Cardiac fibroblast (primary cell): ENCODE results near the gene C20orf144.

ENCODE experiments used
- DNase-seq, 2 donors: peaks; one replicate each; pipeline versions ENCODE4 v3.0.0 to v3.0.0-alpha.2; 2010; ENCODE audit warnings: low read depth in 2 of 2
- H3K4me3 ChIP-seq, 2 donors: replicated peaks in 1 of 2; 1 replicate in 1 of 2; 2 replicates in 1 of 2; pipeline ENCODE4 v1.5.1; 2011; ENCODE audit warnings: low read depth in 2 of 2, low read length in 2 of 2, mild to moderate bottlenecking in 2 of 2, moderate library complexity in 1 of 2
- CTCF ChIP-seq: IDR thresholded peaks from one replicate; pipeline ENCODE4 v1.5.1; 2011; ENCODE audit warnings: low read depth, mild to moderate bottlenecking, low read length, inconsistent platforms

The C20orf144 gene

GRCh38 chr20:33679758-33680485 is 17.8 kb downstream of the C20orf144 start:
- no peak overlapping the region for H3K4me3 ChIP-seq
- DNase-seq: no peak
- no peak for TF ChIP-seq CTCF

GRCh38 chr20:33680686-33681085 is 18.6 kb downstream of the C20orf144 start:
- DNase-seq: peak; percentile 60 to 67
- no peak for TF ChIP-seq CTCF
- H3K4me3 ChIP-seq: no peak overlapping the region

GRCh38 chr20:33681288-33681687 is 19.2 kb downstream of the C20orf144 start:
- TF ChIP-seq CTCF: no peak
- no peak overlapping the region for H3K4me3 ChIP-seq
- no peak for DNase-seq

GRCh38 chr20:33681728-33682353 is 19.7 kb downstream of the C20orf144 start:
- no peak for DNase-seq
- TF ChIP-seq CTCF: no peak
- H3K4me3 ChIP-seq: no peak overlapping the region

GRCh38 chr20:33684533-33685327 is 22.6 kb downstream of the C20orf144 start:
- peak overlapping the region in 1 of 2 donors; percentile 41 for H3K4me3 ChIP-seq
- no peak for TF ChIP-seq CTCF

GRCh38 chr20:33685328-33686099 is 23.4 kb downstream of the C20orf144 start:
- DNase-seq: no peak
- peak overlapping the region; percentile 21 to 41 for H3K4me3 ChIP-seq

More at GRCh38 chr20:33684533-33685327, 22.6 kb downstream of the C20orf144 start:
- DNase-seq: no peak

More at GRCh38 chr20:33685328-33686099, 23.4 kb downstream of the C20orf144 start:
- TF ChIP-seq CTCF: no peak
